Measurements from ENCODE around the gene NFKBIB.
A peak's percentile ranks its signal among the peaks of the same experiment; 100 is the strongest.

- TF ChIP-seq CTCF (IDR thresholded peaks at IDR 0.05) (peak in 1 of 4 experiments; percentile 40), POLR2A (IDR thresholded peaks at IDR 0.05) (peak; percentile 51 to 73)
Observed at GRCh38 chr19:38899447-38900201, at the start of gene NFKBIB, which contains the start of gene SIRT2.

Measured in uterus (tissue), 2 donors.